Suprapubic skin (tissue), 4 donors: ENCODE results near the gene CDC14A.
"Not testable (repeated sequence)": the region's sequence is repeated elsewhere in the genome, so short reads cannot be mapped to it uniquely, and the experiment has no call there.

Source experiments
- CTCF ChIP-seq, 2 donors: fragments of 200-600 bp in 1 of 2; fragments of 450-650 bp in 1 of 2; sonication (generic) in 1 of 2; IDR thresholded peaks; one replicate each; pipeline ENCODE4 v1.5.1; 2016 to 2019; ENCODE audit warnings: antibody characterized with exemption in 2 of 2, mild to moderate bottlenecking in 1 of 2, moderate library complexity in 1 of 2
- EP300 ChIP-seq: sonication (generic); formaldehyde crosslinking; IDR thresholded peaks from one replicate; pipeline ENCODE4 v1.6.1; 2017; ENCODE audit warnings: antibody characterized with exemption
- POLR2A ChIP-seq, 2 donors: fragments of 450-650 bp; IDR thresholded peaks; one replicate each; pipeline ENCODE4 v1.6.1; 2017; ENCODE audit warnings: antibody characterized with exemption in 2 of 2, mild to moderate bottlenecking in 2 of 2, moderate library complexity in 2 of 2
- POLR2AphosphoS5 ChIP-seq, 3 donors: sonication (generic); formaldehyde crosslinking; IDR thresholded peaks; one replicate each; pipeline ENCODE4 v1.6.1; 2017; ENCODE audit warnings: antibody characterized with exemption in 3 of 3

DNA sequence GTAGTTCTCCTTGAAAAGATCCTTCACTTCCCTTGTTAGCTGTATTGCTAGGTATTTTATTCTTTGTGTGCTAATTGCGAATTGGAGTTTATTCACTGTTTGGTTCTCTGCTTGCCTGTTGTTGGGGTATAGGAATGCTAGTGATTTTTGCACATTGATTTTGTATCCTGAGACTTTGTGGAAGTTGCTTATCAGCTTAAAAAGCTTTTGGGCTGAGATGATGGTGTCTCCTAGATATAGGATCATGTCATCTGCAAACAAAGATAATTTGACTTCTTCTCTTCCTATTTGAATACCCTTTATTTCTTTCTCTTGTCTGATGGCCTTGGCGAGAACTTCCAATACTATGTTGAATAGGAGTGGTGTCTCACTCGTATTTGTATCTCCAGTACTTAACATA, 55.1 kb downstream of the CDC14A start:
- not testable (repeated sequence) for TF ChIP-seq POLR2A (IDR thresholded peaks at IDR 0.05); POLR2AphosphoS5 (IDR thresholded peaks at IDR 0.05); CTCF (IDR thresholded peaks at IDR 0.05); EP300
